Neural cell (in vitro differentiated cells): ENCODE data around the gene ADAD2. TPM values are rescaled to one million over a fixed set of nuclear protein-coding genes. Genes with fewer than 3 reads are reported as not detected.

ENCODE experiments used
- H2AFZ ChIP-seq: fragments of 200-600, 300-800 bp; sonication (generic), shearing (Covaris generic); 2 replicates; pipeline ENCODE4 v1.6.0; 2014; ENCODE audit warnings: low read depth, mild to moderate bottlenecking, antibody characterized with exemption, low read length, moderate library complexity
- H3F3A ChIP-seq: fragments of 200-600 bp; shearing (Covaris generic); 2 replicates; pipeline ENCODE4 v1.6.1; 2016; ENCODE audit warnings: mild to moderate bottlenecking, moderate library complexity, mixed read lengths, antibody characterized with exemption, low read length; ENCODE audit not compliant: insufficient read depth, poor library complexity, severe bottlenecking
- H3K27ac ChIP-seq: fragments of 200-600, 300-800 bp; sonication (generic), shearing (Covaris generic); 2 replicates; pipeline ENCODE4 v1.5.1; 2014; ENCODE audit warnings: mild to moderate bottlenecking, low read length, moderate library complexity
- H3K27me3 ChIP-seq: fragments of 300-800, 200-600 bp; sonication (generic), shearing (Covaris generic); 2 replicates; pipeline ENCODE4 v1.6.0; 2014; ENCODE audit warnings: mild to moderate bottlenecking, low read depth, low read length, moderate library complexity; ENCODE audit not compliant: insufficient read depth
- H3K36me3 ChIP-seq: fragments of 300-800, 200-600 bp; sonication (generic), shearing (Covaris generic); 2 replicates; pipeline ENCODE4 v1.5.1; 2014; ENCODE audit warnings: mild to moderate bottlenecking, antibody characterized with exemption, low read length, moderate library complexity; ENCODE audit not compliant: insufficient read depth
- H3K4me2 ChIP-seq: fragments of 300-800, 200-600 bp; sonication (generic), shearing (Covaris generic); 2 replicates; pipeline ENCODE4 v1.6.0; 2014; ENCODE audit warnings: mild to moderate bottlenecking, low read length
- H3K4me3 ChIP-seq: fragments of 300-800, 200-600 bp; sonication (generic), shearing (Covaris generic); 2 replicates; pipeline ENCODE4 v1.5.1; 2014; ENCODE audit warnings: mild to moderate bottlenecking, low read length, moderate library complexity
- H3K79me2 ChIP-seq: fragments of 200-600 bp; shearing (Covaris generic); replicated peaks from 2 replicates; pipeline ENCODE4 v1.6.0; 2014; ENCODE audit warnings: mild to moderate bottlenecking, low read length, moderate library complexity; ENCODE audit not compliant: insufficient read depth
- H3K9ac ChIP-seq: fragments of 300-800, 200-600 bp; sonication (generic), shearing (Covaris generic); 2 replicates; pipeline ENCODE4 v1.6.1; 2016; ENCODE audit warnings: mild to moderate bottlenecking, low read length, mixed read lengths
- H3K9me2 ChIP-seq: fragments of 200-600 bp; shearing (Covaris generic); 2 replicates; pipeline ENCODE4 v1.6.1; 2016; ENCODE audit warnings: mild to moderate bottlenecking, low read length, mixed read lengths; ENCODE audit not compliant: insufficient read depth
- H3K9me3 ChIP-seq: fragments of 200-600, 300-800 bp; sonication (generic), shearing (Covaris generic); 2 replicates; pipeline ENCODE4 v1.6.1; 2016; ENCODE audit warnings: mild to moderate bottlenecking, mixed run types, low read length, moderate library complexity, mixed read lengths
- H4K20me1 ChIP-seq: fragments of 200-600 bp; shearing (Covaris generic); 2 replicates; pipeline ENCODE4 v1.6.1; 2016; ENCODE audit warnings: mild to moderate bottlenecking, mixed run types; ENCODE audit not compliant: insufficient read depth
- EP300 ChIP-seq: fragments of 450-650 bp; conservative IDR thresholded peaks from 2 replicates; pipeline ENCODE4 v1.6.1; 2014; ENCODE audit warnings: antibody characterized with exemption, mild to moderate bottlenecking, moderate library complexity; ENCODE audit not compliant: poor library complexity, severe bottlenecking
- EZH2 ChIP-seq: fragments of 200-600, 300-800 bp; shearing (Covaris generic), sonication (generic); IDR thresholded peaks from 2 replicates; pipeline ENCODE4 v1.6.1; 2014; ENCODE audit warnings: antibody characterized with exemption, low read length, borderline replicate concordance, mild to moderate bottlenecking; ENCODE audit not compliant: insufficient read depth, poor library complexity, severe bottlenecking
- MXI1 ChIP-seq: fragments of 450-650 bp; conservative IDR thresholded peaks from 2 replicates; pipeline ENCODE4 v1.6.1; 2014; ENCODE audit warnings: antibody characterized with exemption, mild to moderate bottlenecking; ENCODE audit not compliant: poor library complexity, severe bottlenecking
- POLR2AphosphoS5 ChIP-seq: IDR thresholded peaks from 2 replicates; pipeline ENCODE4 v1.6.1; 2012
- RAD21 ChIP-seq: fragments of 450-650 bp; conservative IDR thresholded peaks from 2 replicates; pipeline ENCODE4 v1.6.1; 2014; ENCODE audit warnings: antibody characterized with exemption, mild to moderate bottlenecking, moderate library complexity
- SMC3 ChIP-seq: fragments of 450-650 bp; conservative IDR thresholded peaks from 2 replicates; pipeline ENCODE4 v1.6.1; 2014; ENCODE audit warnings: antibody characterized with exemption, mild to moderate bottlenecking, moderate library complexity; ENCODE audit not compliant: poor library complexity
- TAF1 ChIP-seq: IDR thresholded peaks from 2 replicates; pipeline ENCODE4 v1.6.1; 2012; ENCODE audit warnings: low read depth
- polyA plus RNA-seq: library from polyadenylated mRNA; depleted of rRNA; stranded (reverse); fragments of >200 nt; gene quantifications from 2 replicates; pipeline ENCODE4 v1.2.3, GENCODE V29; 2014
- TF ChIP-seq, protein P1 (sequence below): fragments of 450-650 bp; IDR thresholded peaks from 2 replicates; pipeline ENCODE4 v1.5.1; 2014; ENCODE audit warnings: antibody characterized with exemption, mild to moderate bottlenecking, moderate library complexity; ENCODE audit not compliant: poor library complexity, severe bottlenecking
- TF ChIP-seq, protein P2 (sequence below): IDR thresholded peaks from 2 replicates; pipeline ENCODE4 v1.6.1; 2012; ENCODE audit warnings: borderline replicate concordance

The ADAD2 gene
- polyA plus RNA-seq, 1 donor from 2014 or later, result not detected

- H3K27me3 ChIP-seq, result no peaks in the 10 kb centered on the region
Measured at GRCh38 chr16:84227548-84227947, 36.6 kb downstream of the ADAD2 start.

DNA sequence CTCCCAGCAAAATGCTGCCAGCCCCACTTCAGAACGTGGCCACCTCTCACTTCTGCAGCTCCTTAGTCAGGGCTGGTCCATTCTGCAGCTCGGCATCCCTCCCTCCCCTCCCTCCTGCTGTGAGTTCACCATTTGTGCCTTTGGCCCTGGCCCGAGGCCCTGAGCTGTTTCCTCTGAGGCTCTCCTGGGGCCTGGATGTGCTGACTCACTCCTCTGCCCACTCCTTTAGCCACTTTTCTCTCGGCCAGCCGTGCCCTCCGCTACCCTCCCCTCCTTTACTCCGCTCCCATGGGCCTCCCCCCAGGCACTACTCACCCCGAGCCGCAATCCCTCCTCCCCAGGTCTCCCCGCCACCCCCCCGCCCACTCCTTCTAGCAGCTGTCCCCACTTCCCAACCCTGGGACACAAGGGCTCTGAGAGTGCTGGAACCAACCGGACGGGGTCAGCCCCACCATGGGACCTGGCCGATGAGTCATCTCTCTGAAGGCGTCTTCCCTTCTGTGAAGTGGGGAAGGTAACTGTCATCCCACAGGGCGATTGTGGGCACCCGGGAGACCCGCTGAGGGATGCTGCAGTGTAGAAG lies 37.4 kb downstream of the ADAD2 start:
- H3K9ac ChIP-seq, result no peak overlapping the region
- H3K4me2 ChIP-seq, result no peak overlapping the region
- no peak overlapping the region for H2AFZ ChIP-seq
- TF ChIP-seq, protein P1, sequence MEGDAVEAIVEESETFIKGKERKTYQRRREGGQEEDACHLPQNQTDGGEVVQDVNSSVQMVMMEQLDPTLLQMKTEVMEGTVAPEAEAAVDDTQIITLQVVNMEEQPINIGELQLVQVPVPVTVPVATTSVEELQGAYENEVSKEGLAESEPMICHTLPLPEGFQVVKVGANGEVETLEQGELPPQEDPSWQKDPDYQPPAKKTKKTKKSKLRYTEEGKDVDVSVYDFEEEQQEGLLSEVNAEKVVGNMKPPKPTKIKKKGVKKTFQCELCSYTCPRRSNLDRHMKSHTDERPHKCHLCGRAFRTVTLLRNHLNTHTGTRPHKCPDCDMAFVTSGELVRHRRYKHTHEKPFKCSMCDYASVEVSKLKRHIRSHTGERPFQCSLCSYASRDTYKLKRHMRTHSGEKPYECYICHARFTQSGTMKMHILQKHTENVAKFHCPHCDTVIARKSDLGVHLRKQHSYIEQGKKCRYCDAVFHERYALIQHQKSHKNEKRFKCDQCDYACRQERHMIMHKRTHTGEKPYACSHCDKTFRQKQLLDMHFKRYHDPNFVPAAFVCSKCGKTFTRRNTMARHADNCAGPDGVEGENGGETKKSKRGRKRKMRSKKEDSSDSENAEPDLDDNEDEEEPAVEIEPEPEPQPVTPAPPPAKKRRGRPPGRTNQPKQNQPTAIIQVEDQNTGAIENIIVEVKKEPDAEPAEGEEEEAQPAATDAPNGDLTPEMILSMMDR, result no peak
- TF ChIP-seq, protein P2, sequence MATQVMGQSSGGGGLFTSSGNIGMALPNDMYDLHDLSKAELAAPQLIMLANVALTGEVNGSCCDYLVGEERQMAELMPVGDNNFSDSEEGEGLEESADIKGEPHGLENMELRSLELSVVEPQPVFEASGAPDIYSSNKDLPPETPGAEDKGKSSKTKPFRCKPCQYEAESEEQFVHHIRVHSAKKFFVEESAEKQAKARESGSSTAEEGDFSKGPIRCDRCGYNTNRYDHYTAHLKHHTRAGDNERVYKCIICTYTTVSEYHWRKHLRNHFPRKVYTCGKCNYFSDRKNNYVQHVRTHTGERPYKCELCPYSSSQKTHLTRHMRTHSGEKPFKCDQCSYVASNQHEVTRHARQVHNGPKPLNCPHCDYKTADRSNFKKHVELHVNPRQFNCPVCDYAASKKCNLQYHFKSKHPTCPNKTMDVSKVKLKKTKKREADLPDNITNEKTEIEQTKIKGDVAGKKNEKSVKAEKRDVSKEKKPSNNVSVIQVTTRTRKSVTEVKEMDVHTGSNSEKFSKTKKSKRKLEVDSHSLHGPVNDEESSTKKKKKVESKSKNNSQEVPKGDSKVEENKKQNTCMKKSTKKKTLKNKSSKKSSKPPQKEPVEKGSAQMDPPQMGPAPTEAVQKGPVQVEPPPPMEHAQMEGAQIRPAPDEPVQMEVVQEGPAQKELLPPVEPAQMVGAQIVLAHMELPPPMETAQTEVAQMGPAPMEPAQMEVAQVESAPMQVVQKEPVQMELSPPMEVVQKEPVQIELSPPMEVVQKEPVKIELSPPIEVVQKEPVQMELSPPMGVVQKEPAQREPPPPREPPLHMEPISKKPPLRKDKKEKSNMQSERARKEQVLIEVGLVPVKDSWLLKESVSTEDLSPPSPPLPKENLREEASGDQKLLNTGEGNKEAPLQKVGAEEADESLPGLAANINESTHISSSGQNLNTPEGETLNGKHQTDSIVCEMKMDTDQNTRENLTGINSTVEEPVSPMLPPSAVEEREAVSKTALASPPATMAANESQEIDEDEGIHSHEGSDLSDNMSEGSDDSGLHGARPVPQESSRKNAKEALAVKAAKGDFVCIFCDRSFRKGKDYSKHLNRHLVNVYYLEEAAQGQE, result no peak
- no peak for TF ChIP-seq EZH2
- no peak for TF ChIP-seq EP300
- no peak for TF ChIP-seq MXI1
- TF ChIP-seq TAF1, result no peak
- no peak for TF ChIP-seq RAD21
- TF ChIP-seq SMC3, result no peak
- TF ChIP-seq POLR2AphosphoS5, result no peak
- H3F3A ChIP-seq, result no peaks in the 10 kb centered on the region
- H3K9me3 ChIP-seq, result no peaks in the 10 kb centered on the region
- no peaks in the 10 kb centered on the region for H3K79me2 ChIP-seq
- H3K27ac ChIP-seq, result no peak overlapping the region
- no peaks in the 10 kb centered on the region for H3K27me3 ChIP-seq
- H3K4me3 ChIP-seq, result no peak overlapping the region
- no peaks in the 10 kb centered on the region for H3K36me3 ChIP-seq
- no peaks in the 10 kb centered on the region for H4K20me1 ChIP-seq
- H3K9me2 ChIP-seq, result no peaks in the 10 kb centered on the region

More at GRCh38 chr16:84227548-84227947, 36.6 kb downstream of the ADAD2 start:
- H3K79me2 ChIP-seq, result no peaks in the 10 kb centered on the region
- H4K20me1 ChIP-seq, result no peaks in the 10 kb centered on the region
- no peak overlapping the region for H3K27ac ChIP-seq
- H3K4me3 ChIP-seq, result no peak overlapping the region
- no peaks in the 10 kb centered on the region for H3K36me3 ChIP-seq
- H2AFZ ChIP-seq, result no peak overlapping the region
- H3K9ac ChIP-seq, result no peak overlapping the region
- no peaks in the 10 kb centered on the region for H3K9me2 ChIP-seq
- no peaks in the 10 kb centered on the region for H3K9me3 ChIP-seq
- H3K4me2 ChIP-seq, result no peak overlapping the region
- TF ChIP-seq EZH2, result no peak
- TF ChIP-seq EP300, result no peak
- TF ChIP-seq TAF1, result no peak
- no peak for TF ChIP-seq POLR2AphosphoS5
- TF ChIP-seq, protein P1, result no peak
- TF ChIP-seq SMC3, result no peak
- no peak for TF ChIP-seq RAD21
- TF ChIP-seq, protein P2, result no peak
- no peak for TF ChIP-seq MXI1
- no peaks in the 10 kb centered on the region for H3F3A ChIP-seq
